ENCODE data around the gene REPS2.

REPS2 gene

GRCh38 chrX:17038681-17039161, 92.3 kb downstream of the REPS2 start:
- DNase-seq, result no peak

DNA sequence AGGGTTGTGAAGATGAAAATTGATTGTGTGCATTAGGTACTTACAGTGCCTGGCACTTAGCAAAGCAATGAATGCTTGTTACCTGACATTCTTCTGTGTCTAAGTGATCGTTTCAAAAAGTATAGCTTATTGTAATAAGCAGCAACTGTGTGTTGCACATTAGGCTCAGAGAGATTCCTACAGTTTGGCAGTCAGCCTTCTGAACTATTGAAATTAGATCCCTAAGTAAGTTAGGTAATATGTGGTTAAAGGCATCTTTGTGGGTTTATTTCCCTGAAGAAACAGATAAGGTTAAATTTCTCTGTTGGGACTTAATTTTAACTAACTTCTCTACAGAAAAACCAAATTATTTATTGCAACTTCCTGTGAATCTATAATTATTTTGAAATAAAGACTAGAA, 93.4 kb downstream of the REPS2 start:
- no peak for DNase-seq

DNA sequence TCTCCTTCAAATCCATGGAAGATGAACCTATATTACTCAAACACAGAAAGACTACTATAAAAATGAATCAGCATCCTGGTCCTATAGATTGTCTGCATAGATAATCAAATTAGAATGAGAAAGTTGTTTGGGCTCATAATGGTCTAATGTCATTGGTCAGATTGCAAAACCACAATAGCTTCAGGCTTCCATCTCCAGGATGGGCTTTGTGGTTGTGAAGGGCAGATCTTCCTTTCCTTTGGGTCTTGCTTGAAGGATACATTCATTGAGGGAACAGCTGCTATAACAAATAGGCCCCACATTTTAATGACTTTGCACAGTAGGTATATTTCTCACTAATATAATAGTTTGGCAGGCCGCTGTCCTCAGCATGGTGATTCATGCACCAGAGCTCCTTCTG, 94.3 kb downstream of the REPS2 start:
- DNase-seq, result no peak

DNA sequence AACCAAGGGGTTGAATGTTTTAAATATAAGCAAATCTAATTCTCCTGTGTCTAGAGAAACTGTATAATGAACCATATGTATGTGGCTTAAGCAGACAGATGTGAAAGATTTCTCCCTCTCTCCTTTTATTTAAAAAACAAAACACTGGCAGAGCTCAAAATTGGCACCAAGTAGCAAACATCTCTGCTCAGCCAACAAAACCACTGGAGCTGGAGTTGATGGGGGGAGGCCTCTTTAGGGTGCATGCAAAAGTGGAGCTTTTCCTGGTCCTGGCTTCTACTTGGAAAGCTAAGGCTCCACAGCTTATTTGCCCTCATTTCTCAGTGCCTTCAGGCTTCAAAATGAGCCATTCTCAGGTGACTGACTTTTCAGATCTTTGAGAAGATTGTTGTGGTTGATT, 95.6 kb downstream of the REPS2 start:
- no peak for DNase-seq

DNA sequence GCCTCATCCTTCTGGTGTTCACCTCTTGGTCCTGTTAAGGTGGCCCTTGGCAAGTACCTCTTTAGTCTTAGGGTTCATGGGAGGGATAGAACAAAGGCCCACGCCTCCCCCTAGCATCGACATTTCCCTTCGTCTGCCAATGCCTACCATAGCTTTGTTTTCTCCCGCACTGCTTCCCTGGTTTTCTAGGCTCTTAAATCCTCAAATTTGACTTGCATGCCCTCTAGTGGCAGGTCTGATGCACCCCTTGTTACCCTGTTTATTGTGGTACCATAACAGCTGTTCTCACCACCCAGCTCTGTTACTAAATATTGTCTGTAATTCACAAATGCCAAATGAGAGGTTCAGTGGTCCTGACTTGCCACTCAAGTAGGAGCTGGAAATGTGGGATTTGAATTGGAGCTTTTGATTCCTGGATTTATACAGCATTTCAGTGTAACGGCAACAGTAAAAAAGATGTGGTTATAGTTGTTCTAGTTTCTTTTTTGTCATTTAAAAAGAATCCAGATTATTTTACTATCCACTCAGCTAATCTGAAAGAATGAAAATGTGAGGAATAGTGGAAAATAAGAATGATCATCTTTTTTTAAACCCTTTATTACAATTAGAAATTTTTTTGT, 100.1 kb downstream of the REPS2 start:
- DNase-seq, result peak; percentile 6 to 21

GRCh38 chrX:17047224-17047623, 100.8 kb downstream of the REPS2 start:
- no peak for DNase-seq

- DNase-seq, result no peak
Observed at GRCh38 chrX:17052210-17052609, 105.8 kb downstream of the REPS2 start.

DNA sequence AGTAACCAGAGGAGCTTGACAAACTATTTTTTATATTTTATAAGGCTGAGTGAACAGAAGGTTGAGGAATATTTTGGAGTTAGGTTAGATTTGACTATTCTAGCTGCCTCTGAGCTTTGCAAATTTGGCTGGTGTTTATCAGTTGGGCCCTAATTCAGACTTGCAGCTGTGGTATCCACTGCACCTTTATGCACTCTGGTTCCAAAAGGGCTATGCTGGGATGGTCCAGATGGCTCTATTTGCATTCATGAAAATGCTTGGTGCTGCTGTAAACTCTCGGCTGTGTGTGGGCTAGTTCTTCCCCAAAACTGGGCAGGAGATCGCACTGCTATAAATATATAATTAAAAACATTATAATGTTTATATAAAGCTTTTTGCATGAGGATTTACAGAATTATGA, 106.3 kb downstream of the REPS2 start:
- DNase-seq, result no peak

DNA sequence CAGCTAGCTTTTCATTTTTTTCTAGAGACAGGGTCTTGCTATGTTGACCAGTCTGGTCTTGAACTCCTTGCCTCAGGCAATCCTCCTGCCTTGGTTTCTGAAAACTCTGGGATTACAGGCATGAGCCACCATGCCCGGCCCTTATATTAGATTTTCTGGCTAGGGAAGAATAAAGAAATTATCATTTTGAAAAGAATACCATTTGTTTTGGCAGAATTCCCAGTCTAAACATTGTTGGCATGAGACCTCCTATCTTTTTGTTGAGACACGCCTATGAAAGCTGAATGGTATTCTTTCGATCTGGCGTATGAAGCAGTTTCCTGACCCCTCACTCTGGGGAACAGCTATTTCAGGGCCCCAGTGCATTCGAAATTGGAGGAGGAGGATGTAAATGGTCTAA, 107.0 kb downstream of the REPS2 start:
- DNase-seq, result no peak

DNA sequence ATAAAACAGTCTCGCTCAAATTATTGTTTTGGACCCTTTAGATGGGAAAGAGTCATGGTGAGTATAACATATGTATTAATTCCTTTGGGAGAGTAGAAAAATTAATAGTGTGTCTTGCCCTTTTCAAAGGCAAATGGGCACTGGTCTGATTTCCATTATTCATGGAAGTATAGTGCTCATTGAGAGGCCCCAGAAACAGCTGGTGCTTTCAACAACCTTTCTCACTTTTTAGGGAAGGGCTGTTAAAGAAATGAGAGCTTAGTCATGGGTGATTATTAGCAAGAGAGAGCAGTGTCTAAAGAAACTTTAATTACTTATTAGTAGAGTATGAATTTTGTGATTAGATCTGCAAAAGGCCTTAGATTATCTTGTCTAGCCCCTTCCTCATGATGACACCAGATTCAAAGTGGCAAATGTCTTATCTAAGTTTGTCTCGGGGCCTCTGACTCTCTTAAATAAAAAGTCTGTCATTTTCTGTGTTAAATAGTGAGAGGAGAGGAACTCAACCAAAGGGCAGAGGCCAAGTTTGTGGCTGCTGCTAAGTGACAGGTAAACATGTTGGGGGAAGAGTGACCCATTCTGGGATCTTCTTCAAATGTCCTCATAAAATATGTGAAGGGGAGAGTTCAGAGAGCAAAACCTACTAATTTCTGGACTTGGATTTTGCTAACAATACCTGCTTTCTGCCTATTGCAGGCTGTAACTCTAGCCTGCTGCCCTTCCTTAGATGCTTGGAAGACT, 110.6 kb downstream of the REPS2 start:
- DNase-seq, result no peak

DNA sequence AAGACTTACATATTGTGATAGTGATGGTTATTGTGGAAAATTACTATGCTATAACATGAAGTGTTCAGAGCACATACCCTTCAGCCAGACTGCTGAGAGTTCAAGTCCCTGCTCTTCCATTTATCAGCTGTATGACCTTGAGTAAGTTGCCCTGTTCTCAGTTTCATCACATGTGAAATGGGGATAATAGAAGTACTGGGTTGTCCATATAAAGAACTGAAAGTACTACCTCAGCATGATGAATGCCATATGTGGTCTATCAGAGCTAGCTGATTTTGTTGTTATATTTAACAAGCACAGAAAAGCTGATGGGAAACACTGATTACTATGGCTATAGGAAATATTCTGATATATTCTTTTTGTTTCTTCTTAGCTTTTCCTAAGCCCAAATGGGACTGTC, 115.6 kb downstream of the REPS2 start:
- DNase-seq, result no peak

DNA sequence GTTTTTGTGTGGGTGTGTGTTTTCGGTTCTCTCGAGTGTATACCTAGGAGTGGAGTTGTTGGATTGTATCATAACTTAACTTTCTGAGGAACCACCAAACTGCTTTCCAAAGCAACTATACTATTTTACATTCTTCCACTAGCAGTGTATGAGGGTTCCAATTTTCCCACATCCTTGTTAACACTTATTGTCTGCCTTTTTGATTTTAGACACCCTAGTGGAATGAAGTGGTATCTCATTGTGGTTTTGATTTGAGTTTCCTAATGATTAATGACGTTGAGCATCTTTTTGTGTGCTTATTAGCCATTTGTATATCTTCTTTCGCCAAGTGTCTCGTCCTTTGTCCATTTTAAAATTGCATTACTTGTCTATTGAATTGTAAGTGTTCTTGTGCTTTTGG, 118.6 kb downstream of the REPS2 start:
- no peak for DNase-seq

DNA sequence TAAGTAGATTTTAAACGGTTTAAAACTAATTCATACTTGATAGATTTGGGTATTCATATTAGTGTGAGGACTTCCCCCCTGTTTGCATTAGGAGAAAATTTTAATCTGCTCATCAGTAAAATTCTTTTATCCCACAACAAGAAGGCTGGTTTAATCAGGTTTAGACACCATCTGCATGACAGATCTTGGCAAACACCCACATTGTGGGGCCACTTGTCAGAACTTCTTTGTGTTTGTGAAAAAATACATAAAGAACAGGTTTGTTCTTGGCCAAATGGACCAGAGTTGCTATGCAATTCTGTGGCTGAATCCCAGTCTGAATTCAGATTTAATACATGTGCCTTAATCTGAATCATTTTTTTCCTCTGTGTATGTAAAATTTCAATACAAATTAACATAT, 121.1 kb downstream of the REPS2 start:
- no peak for DNase-seq

DNA sequence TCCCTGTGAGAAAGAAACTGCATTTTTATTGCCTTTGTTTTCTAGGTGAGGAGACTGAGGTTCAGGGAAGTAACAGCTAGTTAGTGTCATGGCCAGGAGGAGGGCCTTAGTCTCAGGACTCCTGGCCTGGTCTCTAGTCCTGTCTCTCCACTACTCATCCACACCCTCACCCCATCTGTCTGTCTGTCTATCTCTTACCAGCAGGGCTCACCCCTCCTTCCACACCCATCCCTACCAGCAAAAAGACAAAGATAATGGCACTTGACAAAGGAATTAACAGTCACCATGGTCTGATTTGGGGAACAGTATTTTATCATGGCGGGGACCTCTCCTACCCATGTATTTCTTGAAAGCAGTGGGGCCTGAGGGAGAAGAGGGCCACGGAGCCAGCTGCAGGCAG, 125.8 kb downstream of the REPS2 start:
- DNase-seq, result no peak

DNA sequence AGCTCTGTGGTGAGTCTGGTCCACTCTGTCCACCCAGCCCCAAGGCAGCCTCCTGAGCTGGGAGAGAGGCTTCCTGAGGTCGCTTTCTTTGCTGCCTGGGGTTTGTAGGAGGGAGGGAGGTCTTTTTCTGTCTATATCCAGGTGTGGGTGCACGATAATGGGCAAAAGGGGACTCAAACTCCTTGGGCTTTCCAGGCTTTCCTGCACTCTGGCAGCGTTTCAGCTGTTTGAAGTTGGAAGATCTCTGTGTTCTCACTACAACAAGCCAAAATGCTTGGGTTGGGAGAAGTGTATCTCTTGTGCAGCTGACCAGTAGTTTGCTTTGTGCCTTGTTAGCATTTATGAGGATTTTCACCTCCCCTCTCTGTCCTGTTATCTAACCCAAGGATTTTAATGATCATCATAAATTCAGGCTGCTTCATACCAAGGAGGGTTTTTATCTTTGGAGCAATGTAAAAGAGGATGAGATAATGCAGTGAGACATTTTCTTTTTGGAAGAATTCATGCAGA, 126.3 kb downstream of the REPS2 start:
- DNase-seq, result no peak

DNA sequence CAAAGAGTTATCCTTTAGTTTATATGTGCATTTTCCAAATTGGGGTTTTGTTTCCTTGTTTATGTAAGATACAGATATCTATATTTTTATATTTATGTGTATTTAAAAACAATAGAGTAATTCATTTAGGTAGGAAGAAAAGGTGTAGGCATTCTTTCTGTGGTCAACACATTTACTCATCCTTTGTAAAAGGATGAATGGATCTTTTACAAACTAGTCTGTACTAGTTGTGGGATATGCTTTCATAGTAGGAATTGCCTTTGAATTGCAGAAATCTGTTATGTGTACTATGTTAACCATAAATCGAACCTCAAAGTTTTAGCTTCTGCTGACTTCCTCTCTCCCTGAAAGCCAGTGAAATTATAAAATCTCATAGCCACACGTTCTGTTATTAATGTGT, 128.5 kb downstream of the REPS2 start:
- no peak for DNase-seq

- no peak for DNase-seq
Observed at GRCh38 chrX:17077361-17077760, 130.9 kb downstream of the REPS2 start.

DNA sequence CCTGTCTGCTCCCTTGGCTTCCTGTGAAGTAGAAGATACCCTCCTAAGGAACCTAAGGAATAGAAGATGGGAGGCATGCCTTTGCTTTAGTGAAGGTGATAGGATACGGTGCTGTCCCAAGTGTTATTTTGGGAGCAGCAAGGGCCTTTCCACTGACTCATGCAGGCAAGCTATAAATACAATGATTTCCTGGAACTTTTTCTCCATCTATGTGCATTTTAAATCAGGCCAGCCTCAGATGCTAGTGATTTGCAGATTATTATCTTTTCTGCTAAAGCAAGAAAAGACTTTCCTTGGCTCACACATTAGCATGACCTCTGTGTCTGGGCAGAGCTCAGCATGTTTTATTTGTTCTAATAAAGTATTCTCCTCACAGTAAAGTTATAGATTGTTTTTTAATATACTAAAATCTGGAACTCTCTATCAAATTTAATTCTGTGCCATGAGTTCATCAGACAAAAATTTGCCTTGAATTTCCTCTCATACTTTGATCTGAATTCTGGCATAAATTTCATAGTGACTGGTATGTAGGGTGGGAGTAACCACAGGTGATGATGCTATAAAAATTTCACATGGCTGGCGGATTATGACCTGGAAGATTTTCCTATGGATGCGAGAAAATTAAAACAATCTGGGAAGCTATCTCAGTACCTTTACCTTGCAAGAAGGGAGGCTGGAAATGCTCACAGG, 131.7 kb downstream of the REPS2 start:
- no peak for DNase-seq

GRCh38 chrX:17081511-17081910, 135.1 kb downstream of the REPS2 start:
- no peak for DNase-seq

DNA sequence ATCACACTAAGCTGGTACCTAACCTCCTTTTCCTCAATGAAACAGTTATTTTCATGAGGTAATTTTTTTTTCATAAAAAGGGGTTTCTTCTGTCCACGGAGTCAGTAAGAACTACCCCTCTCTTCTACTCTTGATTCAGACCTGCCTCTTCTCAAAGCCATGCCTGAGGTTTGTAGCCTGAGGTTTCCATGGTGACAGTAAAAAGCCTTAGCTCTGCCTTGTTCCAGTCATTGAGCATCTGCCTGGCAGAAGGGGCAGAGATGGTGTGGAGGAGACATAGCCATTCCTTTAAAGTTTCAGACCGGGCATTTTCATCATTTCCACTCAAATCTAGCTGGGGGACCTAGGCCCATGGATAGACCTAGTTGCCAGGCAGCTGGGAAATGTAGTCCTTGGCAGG, 135.5 kb downstream of the REPS2 start:
- DNase-seq, result no peak

DNA sequence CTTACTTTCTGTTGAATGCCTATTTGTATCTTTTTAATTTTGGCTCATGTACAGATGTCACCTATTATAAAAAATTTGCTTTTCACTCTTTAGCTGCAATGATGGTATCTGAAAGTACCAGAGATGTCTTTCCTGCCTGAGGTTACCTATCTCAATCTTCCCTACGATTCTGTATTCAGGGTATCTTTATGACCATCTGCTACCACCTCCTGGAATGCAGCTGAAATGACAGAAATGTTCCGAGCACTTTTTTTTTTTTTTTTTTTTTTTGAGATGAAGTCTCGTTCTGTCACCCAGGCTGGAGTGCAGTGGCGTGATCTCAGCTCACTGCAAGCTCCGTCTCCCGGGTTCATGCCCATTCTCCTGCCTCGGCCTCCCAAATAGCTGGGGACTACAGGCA, 136.4 kb downstream of the REPS2 start:
- DNase-seq, result no peak

DNA sequence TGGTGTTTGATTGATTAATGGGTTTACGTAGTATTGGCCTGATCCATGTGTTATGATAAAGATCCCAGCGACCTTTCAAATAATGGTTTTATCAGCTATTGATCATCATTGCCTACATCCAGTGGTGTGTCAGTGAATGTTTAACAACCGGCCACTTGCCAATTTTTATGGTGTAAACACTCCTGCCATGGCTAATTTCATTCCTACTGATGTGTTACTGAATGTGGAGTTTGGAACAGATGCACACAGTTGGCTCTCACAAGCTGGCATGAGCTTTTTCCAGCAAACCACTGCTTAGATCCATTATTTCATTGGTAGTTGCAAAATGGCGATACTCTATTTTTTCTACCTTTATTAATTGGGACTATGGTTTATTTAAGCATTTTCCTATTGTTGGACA, 139.9 kb downstream of the REPS2 start:
- DNase-seq, result no peak

GRCh38 chrX:17095161-17095560, 148.7 kb downstream of the REPS2 start:
- no peak for DNase-seq

All from activated CD4-positive, alpha-beta T cell treated with anti-CD3 and anti-CD28 coated beads, Interleukin-2, amount 50 U/mL, for 4 hours (primary cell).